Measurements from ENCODE around the gene GRAMD2B. TPM values are rescaled to one million over a fixed set of nuclear protein-coding genes. Genes with fewer than 3 reads are reported as not detected.
"Not testable (repeated sequence)": the region's sequence is repeated elsewhere in the genome, so short reads cannot be mapped to it uniquely, and the experiment has no call there.

The GRAMD2B gene
- total RNA-seq, 1 experiment from 2014 or later: 11.1 TPM

DNA sequence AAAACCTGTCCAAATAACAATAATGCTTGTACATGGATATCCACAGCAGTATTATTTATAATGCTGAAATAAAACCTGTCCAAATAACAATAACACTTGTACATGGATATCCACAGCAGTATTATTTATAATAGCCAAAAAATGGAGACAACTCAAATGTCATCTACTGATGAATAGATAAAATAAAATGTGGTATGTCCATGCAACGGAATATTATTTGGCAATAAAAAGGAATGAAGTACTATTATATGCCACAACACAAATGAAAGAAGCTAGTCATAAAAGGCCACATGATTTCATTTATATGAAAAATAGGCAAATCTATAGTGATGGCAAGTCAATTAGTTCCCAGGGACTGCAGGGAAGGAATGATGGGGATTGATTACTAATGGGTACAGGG lies 31.8 kb upstream of the GRAMD2B start:
- no peak for DNase-seq (ENCODE audit: unreplicated experiment)
- no TSS peak for BruUV-seq (replicated peaks)
- Mint-ChIP-seq H3K4me1 (ENCODE audit: insufficient read depth, unreplicated experiment) (peaks cover 4% of the 10 kb centered on the region), H3K36me3 (ENCODE audit: insufficient read depth, unreplicated experiment) (no peaks in the 10 kb centered on the region), H3K27me3 (ENCODE audit: insufficient read depth, unreplicated experiment) (no peaks in the 10 kb centered on the region), H3K4me3 (ENCODE audit: unreplicated experiment) (no peak overlapping the region), H3K9me3 (ENCODE audit: unreplicated experiment) (no peaks in the 10 kb centered on the region), H3K27ac (ENCODE audit: low read depth, unreplicated experiment) (no peak overlapping the region)
- intact Hi-C loops (cut with micrococcal nuclease): no loop called here
- POLR2A ChIA-PET: no interaction called here
- CTCF ChIA-PET: interaction anchor here (0.6 kb wide), 1 partner anchor 318 kb away, joined by 3 read pairs; no protein-coding TSS in a partner anchor
- TF ChIP-seq, protein P1, sequence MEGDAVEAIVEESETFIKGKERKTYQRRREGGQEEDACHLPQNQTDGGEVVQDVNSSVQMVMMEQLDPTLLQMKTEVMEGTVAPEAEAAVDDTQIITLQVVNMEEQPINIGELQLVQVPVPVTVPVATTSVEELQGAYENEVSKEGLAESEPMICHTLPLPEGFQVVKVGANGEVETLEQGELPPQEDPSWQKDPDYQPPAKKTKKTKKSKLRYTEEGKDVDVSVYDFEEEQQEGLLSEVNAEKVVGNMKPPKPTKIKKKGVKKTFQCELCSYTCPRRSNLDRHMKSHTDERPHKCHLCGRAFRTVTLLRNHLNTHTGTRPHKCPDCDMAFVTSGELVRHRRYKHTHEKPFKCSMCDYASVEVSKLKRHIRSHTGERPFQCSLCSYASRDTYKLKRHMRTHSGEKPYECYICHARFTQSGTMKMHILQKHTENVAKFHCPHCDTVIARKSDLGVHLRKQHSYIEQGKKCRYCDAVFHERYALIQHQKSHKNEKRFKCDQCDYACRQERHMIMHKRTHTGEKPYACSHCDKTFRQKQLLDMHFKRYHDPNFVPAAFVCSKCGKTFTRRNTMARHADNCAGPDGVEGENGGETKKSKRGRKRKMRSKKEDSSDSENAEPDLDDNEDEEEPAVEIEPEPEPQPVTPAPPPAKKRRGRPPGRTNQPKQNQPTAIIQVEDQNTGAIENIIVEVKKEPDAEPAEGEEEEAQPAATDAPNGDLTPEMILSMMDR (IDR thresholded peaks at IDR 0.05; ENCODE audit: unreplicated experiment): no peak

GRCh38 chr5:126394211-126394788 lies 28.9 kb upstream of the GRAMD2B start:
- peaks cover 4% of the 10 kb centered on the region for H3K4me1 Mint-ChIP-seq (ENCODE audit: insufficient read depth, unreplicated experiment)
- ChIA-PET POLR2A (interaction anchor here (0.7 to 1.5 kb wide), 4 partner anchors 11 to 29 kb away, joined by 3 to 10 read pairs (median 4); partner anchors contain the start of gene GRAMD2B), CTCF (interaction anchor here (1.0 to 1.1 kb wide), 2 partner anchors 11 to 43 kb away, joined by 3 to 4 read pairs; no protein-coding TSS in a partner anchor)
- no peak overlapping the region for H3K4me3 Mint-ChIP-seq (ENCODE audit: unreplicated experiment)
- peaks cover 12% of the 10 kb centered on the region for H3K9me3 Mint-ChIP-seq (ENCODE audit: unreplicated experiment)
- no TSS peak for BruUV-seq (replicated peaks)
- no peaks in the 10 kb centered on the region for H3K36me3 Mint-ChIP-seq (ENCODE audit: insufficient read depth, unreplicated experiment)
- no peak for DNase-seq (ENCODE audit: unreplicated experiment)
- intact Hi-C loops (cut with micrococcal nuclease): no loop called here
- H3K27ac Mint-ChIP-seq (ENCODE audit: low read depth, unreplicated experiment): peak overlapping the region; percentile 77
- TF ChIP-seq, protein P1 (IDR thresholded peaks at IDR 0.05; ENCODE audit: unreplicated experiment): no peak
- no peaks in the 10 kb centered on the region for H3K27me3 Mint-ChIP-seq (ENCODE audit: insufficient read depth, unreplicated experiment)

- CTCF ChIA-PET: interaction anchor here (1.0 kb wide), 1 partner anchor 44 kb away, joined by 3 read pairs; no protein-coding TSS in a partner anchor
- POLR2A ChIA-PET: interaction anchor here (1.1 to 1.5 kb wide), 3 partner anchors 16 to 28 kb away, joined by 3 to 10 read pairs (median 5); partner anchors contain the start of gene GRAMD2B
- intact Hi-C loops (cut with micrococcal nuclease): no loop called here
- H3K4me1 Mint-ChIP-seq (ENCODE audit: insufficient read depth, unreplicated experiment): peaks cover 4% of the 10 kb centered on the region
- H3K4me3 Mint-ChIP-seq (ENCODE audit: unreplicated experiment): no peak overlapping the region
- H3K27ac Mint-ChIP-seq (ENCODE audit: low read depth, unreplicated experiment): no peak overlapping the region
- H3K36me3 Mint-ChIP-seq (ENCODE audit: insufficient read depth, unreplicated experiment): no peaks in the 10 kb centered on the region
- TF ChIP-seq, protein P1 (IDR thresholded peaks at IDR 0.05; ENCODE audit: unreplicated experiment): no peak
- peaks cover 19% of the 10 kb centered on the region for H3K9me3 Mint-ChIP-seq (ENCODE audit: unreplicated experiment)
- peak; percentile 41 for DNase-seq (ENCODE audit: unreplicated experiment)
- H3K27me3 Mint-ChIP-seq (ENCODE audit: insufficient read depth, unreplicated experiment): no peaks in the 10 kb centered on the region
- BruUV-seq (replicated peaks): no TSS peak
Observed at GRCh38 chr5:126395198-126395597, 28.0 kb upstream of the GRAMD2B start.

DNA sequence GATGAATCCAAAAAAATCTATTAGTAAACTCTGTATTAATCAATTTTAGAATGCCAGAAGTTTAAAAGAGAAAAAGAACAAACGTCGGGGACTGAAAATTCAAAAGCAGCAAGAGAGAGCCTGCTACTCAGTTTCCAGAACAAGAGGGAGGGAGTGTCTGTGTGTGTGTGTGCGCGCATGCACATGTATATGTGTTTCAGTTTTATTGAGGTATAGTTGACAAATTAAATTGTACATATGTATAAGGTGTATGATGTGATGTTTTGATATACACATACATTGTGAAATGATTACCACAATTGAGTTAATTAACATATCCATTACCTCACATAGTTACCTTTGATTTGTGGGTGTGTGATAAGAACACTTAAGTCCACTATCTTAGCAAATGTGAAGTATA lies 27.6 kb upstream of the GRAMD2B start:
- DNase-seq (ENCODE audit: unreplicated experiment): no peak
- H3K4me3 Mint-ChIP-seq (ENCODE audit: unreplicated experiment): no peak overlapping the region
- H3K36me3 Mint-ChIP-seq (ENCODE audit: insufficient read depth, unreplicated experiment): no peaks in the 10 kb centered on the region
- H3K27me3 Mint-ChIP-seq (ENCODE audit: insufficient read depth, unreplicated experiment): no peaks in the 10 kb centered on the region
- ChIA-PET CTCF (no interaction called here), POLR2A (no interaction called here)
- peaks cover 23% of the 10 kb centered on the region for H3K9me3 Mint-ChIP-seq (ENCODE audit: unreplicated experiment)
- no TSS peak for BruUV-seq (replicated peaks)
- H3K4me1 Mint-ChIP-seq (ENCODE audit: insufficient read depth, unreplicated experiment): peaks cover 4% of the 10 kb centered on the region
- no peak overlapping the region for H3K27ac Mint-ChIP-seq (ENCODE audit: low read depth, unreplicated experiment)
- intact Hi-C loops (cut with micrococcal nuclease): no loop called here
- TF ChIP-seq, protein P1 (IDR thresholded peaks at IDR 0.05; ENCODE audit: unreplicated experiment): no peak

- DNase-seq (ENCODE audit: unreplicated experiment); H3K27ac Mint-ChIP-seq (ENCODE audit: low read depth, unreplicated experiment); H3K4me3 Mint-ChIP-seq (ENCODE audit: unreplicated experiment); H3K4me1 Mint-ChIP-seq (ENCODE audit: insufficient read depth, unreplicated experiment); BruUV-seq (replicated peaks); POLR2A ChIA-PET; intact Hi-C loops (cut with micrococcal nuclease); H3K27me3 Mint-ChIP-seq (ENCODE audit: insufficient read depth, unreplicated experiment); H3K36me3 Mint-ChIP-seq (ENCODE audit: insufficient read depth, unreplicated experiment): not testable (repeated sequence)
- peaks cover 30% of the 10 kb centered on the region for H3K9me3 Mint-ChIP-seq (ENCODE audit: unreplicated experiment)
- CTCF ChIA-PET: interaction anchor here (0.6 kb wide), 1 partner anchor 9 kb away, joined by 3 read pairs; no protein-coding TSS in a partner anchor
Observed at GRCh38 chr5:126396721-126397120, 26.5 kb upstream of the GRAMD2B start.
